Hematopoietic multipotent progenitor cell treated with erythropoietin and hydrocortisone succinate and interleukin-3 and kit ligand, for 15 days (in vitro differentiated cells): ENCODE results near the gene DUOX2.

Experiments used
- DNase-seq: peaks from one replicate; pipeline ENCODE4 v3.0.0-alpha.2; 2015; ENCODE audit warnings: low spot score

DUOX2 gene

GRCh38 chr15:45114076-45114750 is at the start of gene DUOX2, which contains the start of gene DUOXA2:
Gene DUOX2, minus strand, starts transcription at chr15:45114172. Its CDS starts 761 bp downstream, at chr15:45113411.
Gene DUOXA2, plus strand, starts transcription at chr15:45114326. Its CDS starts 280 bp downstream, at chr15:45114606.
- no peak for DNase-seq

DNA sequence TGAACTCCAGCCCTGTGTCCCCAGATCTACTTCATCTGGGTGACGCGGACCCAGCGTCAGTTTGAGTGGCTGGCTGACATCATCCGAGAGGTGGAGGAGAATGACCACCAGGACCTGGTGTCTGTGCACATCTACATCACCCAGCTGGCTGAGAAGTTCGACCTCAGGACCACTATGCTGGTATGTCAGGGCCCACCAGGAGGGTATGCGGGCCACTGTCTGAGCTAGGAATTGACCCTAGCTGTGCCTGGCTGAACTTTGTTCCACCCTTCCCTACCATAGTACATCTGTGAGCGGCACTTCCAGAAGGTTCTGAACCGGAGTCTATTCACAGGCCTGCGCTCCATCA is 49.5 kb upstream of the DUOX2 start:
- no peak for DNase-seq

DNA sequence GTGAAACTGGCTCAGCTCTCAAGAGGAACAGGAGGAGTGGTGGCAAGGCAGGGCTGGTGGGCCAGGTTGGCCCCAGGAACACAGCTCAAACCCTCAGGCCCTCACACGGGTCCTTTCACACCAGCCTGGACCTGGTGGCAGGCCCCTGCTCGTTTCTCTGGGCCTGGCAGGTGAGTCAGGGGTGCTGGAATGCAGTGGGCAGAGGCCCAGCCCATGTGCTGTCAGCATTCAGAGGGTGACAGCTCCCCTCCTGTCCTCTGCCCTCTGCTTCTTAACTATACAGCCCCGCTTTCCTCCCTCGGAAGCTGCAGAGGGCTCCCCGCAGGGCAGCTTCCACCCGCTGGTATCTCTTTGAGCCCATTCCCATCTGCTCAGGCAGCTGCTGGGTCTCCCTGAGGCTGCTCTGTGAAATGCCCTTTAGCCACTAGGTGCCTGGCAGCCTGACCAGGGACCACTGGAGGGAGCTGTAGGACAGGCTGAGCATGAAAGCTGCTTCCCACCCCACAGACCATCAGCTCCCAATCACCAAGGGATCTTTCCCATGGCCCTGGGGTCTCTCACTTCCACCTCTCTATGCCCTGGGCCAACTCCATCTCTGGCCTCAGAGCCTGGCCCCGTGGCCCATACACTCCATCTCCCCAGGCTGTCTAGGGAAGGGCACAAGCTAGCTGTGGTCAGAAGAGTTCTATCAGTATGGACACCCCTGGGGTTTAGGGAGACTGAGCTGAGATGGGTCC is 49.0 kb upstream of the DUOX2 start:
- DNase-seq, result peak; percentile 70

GRCh38 chr15:45161666-45162065 is 47.7 kb upstream of the DUOX2 start:
- DNase-seq, result no peak

GRCh38 chr15:45157974-45158373 is 44.0 kb upstream of the DUOX2 start:
- no peak for DNase-seq

DNA sequence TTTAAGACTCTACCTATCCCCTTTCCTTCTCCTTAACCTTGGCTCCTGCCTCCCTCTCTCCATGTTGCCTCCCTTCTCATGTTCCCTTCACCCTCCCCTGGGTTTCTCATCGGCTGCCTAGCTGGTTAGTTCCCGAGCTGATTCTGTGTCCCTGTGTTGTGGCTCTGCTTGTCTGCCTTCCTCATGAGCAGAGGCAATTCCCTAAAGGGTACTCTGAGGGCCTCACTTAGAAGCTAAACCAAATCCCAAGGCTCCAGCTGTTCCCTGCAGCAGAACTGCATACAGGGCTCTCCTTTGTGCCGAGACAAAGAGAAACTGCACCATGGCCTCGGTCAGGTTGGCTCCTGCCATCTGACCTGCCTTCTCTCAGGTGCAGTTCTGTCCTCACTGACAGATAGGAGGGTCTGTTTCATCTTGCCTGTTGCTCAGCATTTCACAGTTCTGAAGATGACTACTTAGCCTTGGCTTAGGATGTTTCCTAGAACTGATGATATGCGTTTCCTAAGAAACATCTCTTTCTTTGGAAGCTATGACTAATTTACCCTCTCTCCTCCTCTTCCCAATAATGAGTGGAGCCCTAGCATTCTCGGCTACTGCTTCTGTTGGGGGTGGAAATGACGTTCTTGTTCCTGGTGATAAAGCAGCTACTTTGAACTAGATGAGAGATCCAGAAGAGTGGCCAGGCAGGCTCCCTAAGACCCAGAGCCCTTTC is 42.9 kb upstream of the DUOX2 start:
- no peak for DNase-seq

GRCh38 chr15:45155739-45156138 is 41.8 kb upstream of the DUOX2 start:
- DNase-seq, result no peak

DNA sequence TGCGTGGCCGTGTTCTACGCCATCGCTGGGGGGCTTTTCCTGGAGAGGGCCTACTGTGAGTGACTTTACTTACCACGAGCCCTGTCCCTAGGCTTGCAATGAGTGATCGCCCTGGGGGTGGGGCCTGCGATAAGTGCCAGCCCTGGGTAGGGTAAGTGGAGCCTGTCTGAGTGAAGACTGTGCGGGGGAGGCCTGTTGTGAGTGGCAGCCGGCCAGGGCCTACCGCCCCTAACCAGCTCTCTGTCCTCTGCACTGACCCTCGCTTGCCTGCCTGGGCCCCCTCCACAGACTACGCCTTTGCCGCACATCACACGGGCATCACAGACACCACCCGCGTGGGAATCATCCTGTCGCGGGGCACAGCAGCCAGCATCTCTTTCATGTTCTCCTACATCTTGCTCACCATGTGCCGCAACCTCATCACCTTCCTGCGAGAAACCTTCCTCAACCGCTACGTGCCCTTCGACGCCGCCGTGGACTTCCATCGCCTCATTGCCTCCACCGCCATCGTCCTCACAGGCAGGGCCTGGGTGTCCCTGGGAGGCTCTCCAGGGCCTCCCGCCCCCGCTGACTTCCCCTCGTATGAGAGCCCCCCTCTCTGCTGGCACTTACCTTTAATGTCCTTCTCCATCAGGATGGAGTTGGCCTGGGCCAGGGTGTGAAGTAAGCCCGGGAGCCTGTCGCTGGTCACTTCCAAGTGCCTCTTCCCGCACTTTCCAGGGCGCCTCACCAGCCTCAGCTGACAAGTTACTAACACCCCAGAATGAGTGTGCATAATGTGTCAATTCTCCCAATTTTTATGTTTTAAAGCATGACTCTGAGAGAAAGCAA is 38.2 kb upstream of the DUOX2 start:
- DNase-seq, result no peak

GRCh38 chr15:45150997-45151396 is 37.0 kb upstream of the DUOX2 start:
- no peak for DNase-seq

DNA sequence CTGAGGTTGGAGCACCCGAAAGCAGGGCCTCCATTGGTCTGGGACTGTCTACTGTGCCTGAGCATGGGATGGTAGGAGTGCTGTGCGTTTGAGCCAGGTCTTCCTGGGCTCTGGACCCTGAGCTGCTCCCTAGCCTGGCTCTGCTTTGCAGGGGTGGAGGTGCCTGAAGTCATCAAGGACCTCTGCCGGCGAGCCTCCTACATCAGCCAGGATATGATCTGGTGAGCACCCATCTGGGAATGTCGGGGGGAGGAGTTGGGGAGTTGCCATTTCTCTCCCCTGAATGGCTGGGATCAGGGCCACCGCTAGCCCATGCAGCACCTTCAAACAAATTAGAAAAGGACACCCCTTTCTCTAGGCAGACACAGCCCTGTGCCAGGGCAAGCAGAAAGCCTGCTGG is 36.5 kb upstream of the DUOX2 start:
- no peak for DNase-seq

- no peak for DNase-seq
Measured at GRCh38 chr15:45149060-45149459, 35.1 kb upstream of the DUOX2 start.

DNA sequence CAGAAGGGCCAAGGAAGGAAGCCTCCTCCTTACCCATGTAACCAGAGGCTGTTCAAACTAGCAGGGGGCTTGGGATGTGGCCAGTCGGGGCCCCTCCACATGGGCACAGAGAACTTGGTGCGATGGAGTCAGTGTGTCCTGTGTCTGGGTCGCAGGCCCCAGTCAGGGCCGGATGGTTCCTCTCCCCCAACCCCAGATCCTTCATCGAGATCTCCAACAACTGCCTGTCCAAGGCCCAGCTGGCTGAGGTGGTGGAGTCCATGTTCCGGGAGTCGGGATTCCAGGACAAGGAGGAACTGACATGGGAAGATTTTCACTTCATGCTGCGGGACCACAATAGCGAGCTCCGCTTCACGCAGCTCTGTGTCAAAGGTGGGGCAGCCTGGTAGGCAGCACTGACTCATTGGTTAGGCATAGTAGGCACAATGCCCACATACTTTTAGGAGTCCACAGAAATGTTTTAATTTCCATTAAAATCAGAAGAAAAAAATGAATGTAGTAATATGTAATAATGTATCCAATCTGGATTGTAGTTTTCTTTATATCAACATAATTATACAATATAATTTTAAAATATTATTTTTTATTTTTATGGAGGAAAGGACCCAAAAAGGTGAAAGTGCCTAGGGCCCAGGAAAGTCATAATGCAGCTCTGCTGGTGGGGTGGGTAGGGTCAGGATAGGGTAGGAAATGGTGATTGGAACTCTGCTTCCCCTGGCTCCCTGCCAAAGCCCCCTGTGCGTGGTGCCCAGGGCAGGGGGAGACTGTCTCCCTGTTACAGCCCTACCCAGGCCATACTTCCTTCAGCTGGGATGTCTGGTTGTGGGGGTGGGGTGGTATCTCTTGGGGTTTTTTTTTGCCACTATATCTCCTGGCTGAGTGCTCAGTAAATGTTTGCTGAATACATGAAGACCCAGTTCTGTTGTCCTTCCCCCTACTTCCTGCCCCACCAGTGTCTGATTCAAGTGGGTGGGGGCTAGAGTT is 34.4 kb upstream of the DUOX2 start:
- DNase-seq, result no peak

DNA sequence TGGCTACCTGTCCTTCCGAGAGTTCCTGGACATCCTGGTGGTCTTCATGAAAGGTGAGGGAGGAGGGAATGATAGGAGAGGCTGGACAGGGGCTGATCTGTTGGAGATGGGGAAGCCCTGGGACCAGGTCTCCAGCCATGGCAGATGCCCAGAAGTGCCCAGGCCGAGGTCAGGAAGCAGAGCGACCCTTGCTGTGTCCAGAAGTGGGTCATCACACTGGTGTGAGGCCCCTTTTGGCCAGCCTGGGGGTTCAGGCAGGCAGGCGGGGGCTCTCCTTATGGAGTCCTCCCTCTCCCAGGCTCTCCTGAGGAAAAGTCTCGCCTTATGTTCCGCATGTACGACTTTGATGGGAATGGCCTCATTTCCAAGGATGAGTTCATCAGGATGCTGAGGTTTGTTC is 33.6 kb upstream of the DUOX2 start:
- DNase-seq, result no peak

DNA sequence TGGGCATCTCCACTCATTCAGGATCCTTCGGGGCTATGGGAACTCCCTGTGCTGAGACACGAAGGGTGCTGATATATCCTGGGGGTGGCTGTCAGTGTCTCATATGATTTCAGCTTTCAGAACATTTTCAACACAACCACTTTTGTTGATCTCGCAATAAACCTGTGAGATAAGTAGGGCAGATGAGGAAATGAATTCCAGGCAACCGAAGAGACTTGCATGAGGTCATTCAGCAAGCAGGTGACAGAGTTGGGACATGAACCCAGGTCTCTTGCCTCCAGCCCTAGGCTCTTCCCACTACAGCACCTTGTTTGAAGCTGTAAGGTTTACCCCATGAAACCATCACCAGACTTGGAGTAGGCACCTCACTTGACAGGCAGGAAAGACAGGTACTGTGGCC is 32.4 kb upstream of the DUOX2 start:
- no peak for DNase-seq

DNA sequence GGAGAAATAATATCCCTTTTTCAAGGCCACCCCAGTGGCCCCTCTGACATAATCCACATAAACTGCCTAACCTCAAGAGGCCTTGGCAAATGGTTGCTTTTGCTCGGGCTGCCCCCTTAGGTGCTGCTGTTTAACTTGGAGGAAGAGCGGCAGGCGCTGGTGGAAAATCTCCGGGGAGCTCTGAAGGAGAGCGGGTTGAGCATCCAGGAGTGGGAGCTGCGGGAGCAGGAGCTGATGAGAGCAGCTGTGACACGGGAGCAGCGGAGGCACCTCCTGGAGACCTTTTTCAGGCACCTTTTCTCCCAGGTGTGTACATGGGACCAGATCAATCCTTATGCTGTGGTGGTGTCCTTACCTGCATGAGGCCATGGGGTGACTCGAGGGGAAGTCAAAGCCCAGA is 30.8 kb upstream of the DUOX2 start:
- no peak for DNase-seq

- DNase-seq, result no peak
Measured at GRCh38 chr15:45143946-45144345, 30.0 kb upstream of the DUOX2 start.

DNA sequence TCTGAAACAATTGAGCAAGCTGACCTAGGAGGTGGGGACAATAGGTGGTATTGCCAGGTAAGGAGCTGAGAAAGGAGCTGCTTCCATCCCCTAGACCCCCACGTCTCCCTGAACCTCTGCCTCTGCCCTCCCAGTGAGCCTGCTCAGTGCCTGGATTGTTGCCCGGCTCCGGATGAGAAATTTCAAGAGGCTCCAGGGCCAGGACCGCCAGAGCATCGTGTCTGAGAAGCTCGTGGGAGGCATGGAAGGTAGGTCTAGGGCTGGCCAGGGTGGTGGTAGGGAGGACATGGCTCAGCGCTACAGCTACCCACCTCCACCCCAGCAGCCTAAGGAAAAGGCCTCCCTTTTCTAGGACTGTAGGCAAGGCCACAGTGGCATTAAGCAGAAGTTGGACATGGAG is 29.1 kb upstream of the DUOX2 start:
- DNase-seq, result no peak

- DNase-seq, result no peak
Measured at GRCh38 chr15:45141386-45141785, 27.4 kb upstream of the DUOX2 start.

GRCh38 chr15:45140557-45141250 is 26.7 kb upstream of the DUOX2 start:
- no peak for DNase-seq

DNA sequence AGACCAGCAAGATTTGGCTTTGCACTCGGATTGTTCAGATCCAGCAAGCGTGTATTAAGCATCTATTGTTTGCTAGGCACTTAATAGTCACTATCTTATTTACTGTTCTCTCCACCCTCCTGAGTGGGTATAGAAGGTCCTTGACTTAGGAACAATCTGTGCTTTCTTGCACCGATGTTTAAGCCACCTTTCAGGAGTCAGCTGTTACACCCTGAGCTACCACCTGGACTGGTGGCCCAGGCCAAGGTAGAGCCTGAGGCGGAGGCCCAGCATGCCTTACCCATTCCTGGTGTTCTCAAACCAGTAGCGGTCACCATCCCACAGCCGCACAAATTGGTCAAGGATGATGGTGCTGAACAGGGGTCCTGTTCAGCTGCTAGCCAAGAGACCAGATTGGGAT is 25.8 kb upstream of the DUOX2 start:
- no peak for DNase-seq
